Panc1 (cell line): ENCODE data around the gene PDE1A. TPM values are rescaled to one million over a fixed set of nuclear protein-coding genes. Genes with fewer than 3 reads are reported as not detected.

ENCODE experiments used
- ATAC-seq: fragments of 200-7000 bp; cut with Tn5 transposase; 2 replicates; pipeline ENCODE4 v1.9.1; 2020; ENCODE audit warnings: mild to moderate bottlenecking, moderate library complexity
- BruUV-seq: library from RNA; stranded (reverse); fragments of 400-500 nt; replicated peaks from 2 replicates; lab custom pipeline; 2021; lab: Mats Ljungman, UMichigan
- CTCF ChIA-PET: fragments of 300-600 bp; sonication (Branson Sonifier 250); formaldehyde crosslinking; loops from one replicate; lab custom pipeline; 2022; ENCODE audit warnings: antibody characterized with exemption; lab: Charles Lee
- POLR2A ChIA-PET: fragments of 300-600 bp; sonication (Branson Sonifier 250); formaldehyde crosslinking; loops from one replicate; lab custom pipeline; 2022; ENCODE audit warnings: antibody characterized with exemption; lab: Charles Lee
- DNase-seq: peaks from one replicate; pipeline ENCODE4 v3.0.0-alpha.2; 2010; ENCODE audit warnings: low read depth, low spot score
- H3K27ac ChIP-seq: 2 replicates; pipeline ENCODE4 v1.5.1; 2011; ENCODE audit warnings: mild to moderate bottlenecking, low read length, inconsistent platforms
- H3K27me3 ChIP-seq: fragments of 200-500 bp; sonication (Bioruptor generic); 2 replicates; pipeline ENCODE4 v1.6.0; 2014; ENCODE audit warnings: low read length, inconsistent platforms; ENCODE audit not compliant: control insufficient read depth, insufficient read depth
- H3K36me3 ChIP-seq: fragments of 200-500 bp; sonication (Bioruptor generic); 2 replicates; pipeline ENCODE4 v1.5.1; 2014; ENCODE audit warnings: inconsistent platforms, mild to moderate bottlenecking, low read length, moderate library complexity; ENCODE audit not compliant: control insufficient read depth, insufficient read depth
- H3K4me1 ChIP-seq: 2 replicates; pipeline ENCODE4 v1.5.1; 2011; ENCODE audit warnings: inconsistent platforms, mild to moderate bottlenecking, low read length, moderate library complexity; ENCODE audit not compliant: control insufficient read depth, insufficient read depth
- H3K4me3 ChIP-seq, 2 experiments: 2 replicates each; pipeline ENCODE4 v1.5.1; 2011 to 2012; ENCODE audit warnings: low read depth in 2 of 2, low read length in 2 of 2, mild to moderate bottlenecking in 2 of 2, inconsistent platforms in 1 of 2, moderate library complexity in 1 of 2
- H3K9me3 ChIP-seq: fragments of 200-500 bp; sonication (Bioruptor generic); 2 replicates; pipeline ENCODE4 v1.5.1; 2014; ENCODE audit warnings: low read depth, mild to moderate bottlenecking, inconsistent platforms, low read length, moderate library complexity; ENCODE audit not compliant: control insufficient read depth, insufficient read depth
- CTCF ChIP-seq: fragments of 450-650 bp; IDR thresholded peaks from 2 replicates; pipeline ENCODE4 v1.5.1; 2017; ENCODE audit warnings: mild to moderate bottlenecking
- POLR2AphosphoS5 ChIP-seq: IDR thresholded peaks from 2 replicates; pipeline ENCODE4 v1.6.1; 2012; ENCODE audit warnings: mild to moderate bottlenecking, low read depth, low read length, moderate library complexity
- REST ChIP-seq, 2 experiments: IDR thresholded peaks; 2 replicates each; pipeline ENCODE4 v1.6.1; 2011 to 2012; ENCODE audit warnings: low read depth in 2 of 2, control low read depth in 1 of 2, low read length in 1 of 2, mild to moderate bottlenecking in 1 of 2, moderate library complexity in 1 of 2; ENCODE audit not compliant: insufficient read depth in 1 of 2
- SIN3A ChIP-seq: IDR thresholded peaks from 2 replicates; pipeline ENCODE4 v1.6.1; 2012; ENCODE audit warnings: low read depth, mild to moderate bottlenecking, low read length, moderate library complexity, borderline replicate concordance; ENCODE audit not compliant: insufficient read depth
- TCF7L2 ChIP-seq: IDR thresholded peaks from 2 replicates; pipeline ENCODE4 v1.6.1; 2011; ENCODE audit warnings: mild to moderate bottlenecking, low read depth, low read length, inconsistent platforms
- in situ Hi-C: cut with HindIII; loops from 2 replicates; pipeline ENCODE4 v1.10.0; 2016; ENCODE audit warnings: low sequenced_read_pairs, low pct_unique_long_range_greater_than_20kb
- intact Hi-C: fragments of 100-400 bp; cut with micrococcal nuclease; formaldehyde crosslinking; loops from one replicate; pipeline ENCODE4 v1.10.0; 2022; ENCODE audit not compliant: unreplicated experiment
- total RNA-seq: library from RNA; stranded (reverse); gene quantifications from one replicate; pipeline ENCODE4 v1.2.1, GENCODE V29; 2021; ENCODE audit not compliant: unreplicated experiment

Gene PDE1A
- total RNA-seq, 1 experiment from 2014 or later = 0.08 TPM

- CTCF ChIA-PET = no interaction called here
- Histone ChIP-seq H3K9me3 (no peaks in the 10 kb centered on the region), H3K27ac (no peak overlapping the region), H3K4me3 (no peak overlapping the region), H3K4me1 (no peaks in the 10 kb centered on the region), H3K27me3 (no peaks in the 10 kb centered on the region), H3K36me3 (no peaks in the 10 kb centered on the region)
- POLR2A ChIA-PET = no interaction called here
- TF ChIP-seq REST (IDR thresholded peaks at IDR 0.05; ENCODE audit: insufficient read depth in 1 of 2, low read depth in 2 of 2, low read length in 1 of 2) (no peak), POLR2AphosphoS5 (no peak), SIN3A (no peak), CTCF (no peak), TCF7L2 (no peak)
- in situ Hi-C loops = no loop called here
- ATAC-seq = no peak
- DNase-seq = no peak
- BruUV-seq = no TSS peak
- intact Hi-C loops = no loop called here
Measured at GRCh38 chr2:182148344-182148743, 278.5 kb downstream of the PDE1A start.

- Histone ChIP-seq H3K9me3 (no peaks in the 10 kb centered on the region), H3K27ac (no peak overlapping the region), H3K4me3 (no peak overlapping the region), H3K4me1 (no peaks in the 10 kb centered on the region), H3K27me3 (no peaks in the 10 kb centered on the region), H3K36me3 (no peaks in the 10 kb centered on the region)
- intact Hi-C loops = no loop called here
- ATAC-seq = no peak
- in situ Hi-C loops = no loop called here
- no TSS peak for BruUV-seq
- ChIA-PET CTCF (no interaction called here), POLR2A (interaction anchor here (0.7 kb wide), 1 partner anchor 9 kb away, joined by 3 read pairs; no protein-coding TSS in a partner anchor)
- TF ChIP-seq TCF7L2 (no peak), CTCF (no peak), POLR2AphosphoS5 (no peak), SIN3A (no peak), REST (IDR thresholded peaks at IDR 0.05; ENCODE audit: insufficient read depth in 1 of 2, low read depth in 2 of 2, low read length in 1 of 2) (no peak)
- DNase-seq = no peak
Measured at GRCh38 chr2:182144776-182145165, 282.1 kb downstream of the PDE1A start.
